ENCODE data around the gene SBNO2. TPM values are rescaled to one million over a fixed set of nuclear protein-coding genes. Genes with fewer than 3 reads are reported as not detected.

The SBNO2 gene
- total and polyA plus RNA-seq, 4 donors = 2.2 to 25.0 (median 15.0) TPM

DNA sequence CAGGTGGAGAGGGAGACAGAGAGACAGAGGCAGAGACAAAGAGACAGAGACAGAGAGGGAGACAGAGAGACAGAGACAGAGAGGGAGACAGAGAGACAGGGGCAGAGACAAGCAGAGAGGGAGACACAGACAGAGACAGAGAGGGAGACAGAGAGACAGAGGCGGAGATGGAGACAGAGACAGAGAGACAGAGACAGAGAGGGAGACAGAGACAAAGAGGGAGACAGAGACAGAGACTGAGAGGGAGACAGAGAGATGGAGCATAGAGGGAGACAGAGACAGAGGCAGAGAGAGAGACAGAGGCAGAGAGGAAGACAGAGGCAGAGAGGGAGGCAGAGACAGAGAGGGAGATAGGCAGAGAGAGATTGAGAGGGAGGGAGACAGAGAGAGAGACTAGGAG is 29.3 kb downstream of the SBNO2 start:
- no peak for DNase-seq (ENCODE audit: low spot score)
- WGBS = 100% methylated on average over 1 of the region's 1 CpG
- H3K27me3 ChIP-seq (ENCODE audit: control insufficient read depth in 4 of 4, insufficient read depth in 4 of 4, low read length in 3 of 4) = no peaks in the 10 kb centered on the region
- peaks cover 4 to 39% (median 17%) of the 10 kb centered on the region in 4 donors for H3K36me3 ChIP-seq (ENCODE audit: control insufficient read depth in 4 of 4, insufficient read depth in 3 of 4, low read depth in 1 of 4, low read length in 3 of 4)
- H3K4me1 ChIP-seq (ENCODE audit: control insufficient read depth in 4 of 4, insufficient read depth in 4 of 4, low read length in 3 of 4) = no peaks in the 10 kb centered on the region
- no peak overlapping the region for H3K4me3 ChIP-seq (ENCODE audit: low read depth in 1 of 3, low read length in 3 of 3)
- TF ChIP-seq, protein P1, sequence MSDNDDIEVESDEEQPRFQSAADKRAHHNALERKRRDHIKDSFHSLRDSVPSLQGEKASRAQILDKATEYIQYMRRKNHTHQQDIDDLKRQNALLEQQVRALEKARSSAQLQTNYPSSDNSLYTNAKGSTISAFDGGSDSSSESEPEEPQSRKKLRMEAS (IDR thresholded peaks at IDR 0.05) = no peak
- TF ChIP-seq FOXA2 (IDR thresholded peaks at IDR 0.05) = no peak
- no peak overlapping the region for H3K9ac ChIP-seq (ENCODE audit: low read depth in 1 of 2, low read length in 2 of 2)
- H3K27ac ChIP-seq (ENCODE audit: low read depth in 1 of 2, low read length in 2 of 2) = no peak overlapping the region
- H3K9me3 ChIP-seq (ENCODE audit: control insufficient read depth in 4 of 4, low read length in 3 of 4) = no peaks in the 10 kb centered on the region

DNA sequence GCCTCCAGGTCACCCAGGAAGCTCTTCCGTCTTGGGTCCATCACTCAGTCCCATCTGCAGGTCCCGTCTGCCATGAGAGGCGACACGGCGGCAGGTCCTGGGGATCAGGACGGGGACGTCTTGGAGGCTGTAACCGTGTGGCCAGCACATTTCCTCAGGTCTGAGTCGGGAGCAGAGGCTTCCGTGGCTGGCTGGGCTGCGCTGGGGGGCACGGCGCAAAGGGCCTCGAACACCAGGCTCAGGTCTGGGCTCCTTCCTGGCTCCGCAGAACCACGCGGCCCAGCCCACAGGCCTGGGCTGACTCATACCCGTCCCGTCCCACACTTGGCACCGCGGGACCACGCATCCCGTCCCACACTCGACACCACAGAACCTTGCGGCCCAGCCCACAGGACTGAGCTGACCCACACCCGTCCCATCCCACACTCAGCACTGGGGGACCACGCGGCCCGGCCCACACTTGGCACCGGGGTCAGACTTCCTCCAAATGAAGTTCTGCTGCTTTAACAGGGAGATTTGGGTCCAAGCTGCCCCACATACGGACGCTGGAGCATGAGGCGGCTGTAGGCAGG is 30.2 kb downstream of the SBNO2 start:
- WGBS = 97% methylated on average over 33 of the region's 33 CpGs
- Histone ChIP-seq H3K27me3 (ENCODE audit: control insufficient read depth in 4 of 4, insufficient read depth in 4 of 4, low read length in 3 of 4) (no peaks in the 10 kb centered on the region), H3K9me3 (ENCODE audit: control insufficient read depth in 4 of 4, low read length in 3 of 4) (no peaks in the 10 kb centered on the region), H3K4me1 (ENCODE audit: control insufficient read depth in 4 of 4, insufficient read depth in 4 of 4, low read length in 3 of 4) (no peaks in the 10 kb centered on the region), H3K36me3 (ENCODE audit: control insufficient read depth in 4 of 4, insufficient read depth in 3 of 4, low read depth in 1 of 4, low read length in 3 of 4) (peaks cover 4 to 40% (median 15%) of the 10 kb centered on the region in 4 donors), H3K9ac (ENCODE audit: low read depth in 1 of 2, low read length in 2 of 2) (no peak overlapping the region), H3K27ac (ENCODE audit: low read depth in 1 of 2, low read length in 2 of 2) (no peak overlapping the region), H3K4me3 (ENCODE audit: low read depth in 1 of 3, low read length in 3 of 3) (no peak overlapping the region)
- DNase-seq (ENCODE audit: low spot score) = no peak
- no peak for TF ChIP-seq FOXA1 (IDR thresholded peaks at IDR 0.05)
- TF ChIP-seq YY1 (IDR thresholded peaks at IDR 0.05) = no peak
- no peak for TF ChIP-seq EGR1 (IDR thresholded peaks at IDR 0.05; ENCODE audit: low read depth in 2 of 2)
- TF ChIP-seq, protein P2, sequence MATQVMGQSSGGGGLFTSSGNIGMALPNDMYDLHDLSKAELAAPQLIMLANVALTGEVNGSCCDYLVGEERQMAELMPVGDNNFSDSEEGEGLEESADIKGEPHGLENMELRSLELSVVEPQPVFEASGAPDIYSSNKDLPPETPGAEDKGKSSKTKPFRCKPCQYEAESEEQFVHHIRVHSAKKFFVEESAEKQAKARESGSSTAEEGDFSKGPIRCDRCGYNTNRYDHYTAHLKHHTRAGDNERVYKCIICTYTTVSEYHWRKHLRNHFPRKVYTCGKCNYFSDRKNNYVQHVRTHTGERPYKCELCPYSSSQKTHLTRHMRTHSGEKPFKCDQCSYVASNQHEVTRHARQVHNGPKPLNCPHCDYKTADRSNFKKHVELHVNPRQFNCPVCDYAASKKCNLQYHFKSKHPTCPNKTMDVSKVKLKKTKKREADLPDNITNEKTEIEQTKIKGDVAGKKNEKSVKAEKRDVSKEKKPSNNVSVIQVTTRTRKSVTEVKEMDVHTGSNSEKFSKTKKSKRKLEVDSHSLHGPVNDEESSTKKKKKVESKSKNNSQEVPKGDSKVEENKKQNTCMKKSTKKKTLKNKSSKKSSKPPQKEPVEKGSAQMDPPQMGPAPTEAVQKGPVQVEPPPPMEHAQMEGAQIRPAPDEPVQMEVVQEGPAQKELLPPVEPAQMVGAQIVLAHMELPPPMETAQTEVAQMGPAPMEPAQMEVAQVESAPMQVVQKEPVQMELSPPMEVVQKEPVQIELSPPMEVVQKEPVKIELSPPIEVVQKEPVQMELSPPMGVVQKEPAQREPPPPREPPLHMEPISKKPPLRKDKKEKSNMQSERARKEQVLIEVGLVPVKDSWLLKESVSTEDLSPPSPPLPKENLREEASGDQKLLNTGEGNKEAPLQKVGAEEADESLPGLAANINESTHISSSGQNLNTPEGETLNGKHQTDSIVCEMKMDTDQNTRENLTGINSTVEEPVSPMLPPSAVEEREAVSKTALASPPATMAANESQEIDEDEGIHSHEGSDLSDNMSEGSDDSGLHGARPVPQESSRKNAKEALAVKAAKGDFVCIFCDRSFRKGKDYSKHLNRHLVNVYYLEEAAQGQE (IDR thresholded peaks at IDR 0.05) = no peak
- TF ChIP-seq HNF4A (conservative IDR thresholded peaks at IDR 0.05) = no peak
- no peak for TF ChIP-seq TAF1 (conservative IDR thresholded peaks at IDR 0.05)
- no peak for TF ChIP-seq RAD21 (IDR thresholded peaks at IDR 0.05)
- TF ChIP-seq FOXA2 (IDR thresholded peaks at IDR 0.05) = no peak
- no peak for TF ChIP-seq RXRA (IDR thresholded peaks at IDR 0.05)
- no peak for TF ChIP-seq HNF4G (IDR thresholded peaks at IDR 0.05)

DNA sequence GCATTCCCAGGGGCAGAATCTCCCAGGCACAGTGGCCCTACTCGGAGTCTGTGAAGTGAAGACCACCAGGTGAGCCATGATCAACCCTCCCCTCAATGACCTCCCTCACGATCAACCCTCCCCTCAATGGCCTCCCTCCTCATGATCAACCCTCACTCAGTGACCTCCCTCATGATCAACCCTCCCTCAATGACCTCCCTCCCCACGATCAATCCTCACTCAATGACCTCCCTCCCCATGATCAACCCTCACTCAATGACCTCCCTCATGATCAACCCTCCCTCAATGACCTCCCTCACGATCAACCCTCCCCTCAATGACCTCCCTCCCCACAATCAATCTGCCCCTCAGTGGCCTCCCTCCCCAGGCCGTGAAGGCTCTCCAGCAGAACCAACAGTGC is 32.1 kb downstream of the SBNO2 start:
- Histone ChIP-seq H3K9ac (ENCODE audit: low read depth in 1 of 2, low read length in 2 of 2) (no peak overlapping the region), H3K4me3 (ENCODE audit: low read depth in 1 of 3, low read length in 3 of 3) (no peak overlapping the region), H3K27me3 (ENCODE audit: control insufficient read depth in 4 of 4, insufficient read depth in 4 of 4, low read length in 3 of 4) (no peaks in the 10 kb centered on the region), H3K4me1 (ENCODE audit: control insufficient read depth in 4 of 4, insufficient read depth in 4 of 4, low read length in 3 of 4) (no peaks in the 10 kb centered on the region), H3K36me3 (ENCODE audit: control insufficient read depth in 4 of 4, insufficient read depth in 3 of 4, low read depth in 1 of 4, low read length in 3 of 4) (peaks cover 4 to 39% (median 14%) of the 10 kb centered on the region in 4 donors), H3K9me3 (ENCODE audit: control insufficient read depth in 4 of 4, low read length in 3 of 4) (no peaks in the 10 kb centered on the region), H3K27ac (ENCODE audit: low read depth in 1 of 2, low read length in 2 of 2) (no peak overlapping the region)
- no peak for TF ChIP-seq FOXA1 (IDR thresholded peaks at IDR 0.05)
- TF ChIP-seq SP1 (IDR thresholded peaks at IDR 0.05) = no peak
- no peak for TF ChIP-seq GABPA (IDR thresholded peaks at IDR 0.05 in 1 of 2, conservative IDR thresholded peaks at IDR 0.05 in 1 of 2)
- TF ChIP-seq EGR1 (IDR thresholded peaks at IDR 0.05; ENCODE audit: low read depth in 2 of 2) = no peak
- no peak for TF ChIP-seq HNF4A (conservative IDR thresholded peaks at IDR 0.05)
- TF ChIP-seq, protein P2 (IDR thresholded peaks at IDR 0.05) = no peak
- TF ChIP-seq RAD21 (IDR thresholded peaks at IDR 0.05) = no peak
- TF ChIP-seq, protein P3, sequence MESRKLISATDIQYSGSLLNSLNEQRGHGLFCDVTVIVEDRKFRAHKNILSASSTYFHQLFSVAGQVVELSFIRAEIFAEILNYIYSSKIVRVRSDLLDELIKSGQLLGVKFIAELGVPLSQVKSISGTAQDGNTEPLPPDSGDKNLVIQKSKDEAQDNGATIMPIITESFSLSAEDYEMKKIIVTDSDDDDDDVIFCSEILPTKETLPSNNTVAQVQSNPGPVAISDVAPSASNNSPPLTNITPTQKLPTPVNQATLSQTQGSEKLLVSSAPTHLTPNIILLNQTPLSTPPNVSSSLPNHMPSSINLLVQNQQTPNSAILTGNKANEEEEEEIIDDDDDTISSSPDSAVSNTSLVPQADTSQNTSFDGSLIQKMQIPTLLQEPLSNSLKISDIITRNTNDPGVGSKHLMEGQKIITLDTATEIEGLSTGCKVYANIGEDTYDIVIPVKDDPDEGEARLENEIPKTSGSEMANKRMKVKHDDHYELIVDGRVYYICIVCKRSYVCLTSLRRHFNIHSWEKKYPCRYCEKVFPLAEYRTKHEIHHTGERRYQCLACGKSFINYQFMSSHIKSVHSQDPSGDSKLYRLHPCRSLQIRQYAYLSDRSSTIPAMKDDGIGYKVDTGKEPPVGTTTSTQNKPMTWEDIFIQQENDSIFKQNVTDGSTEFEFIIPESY (IDR thresholded peaks at IDR 0.05) = no peak
- TF ChIP-seq YY1 (IDR thresholded peaks at IDR 0.05) = no peak
- TF ChIP-seq FOXA2 (IDR thresholded peaks at IDR 0.05) = no peak
- TF ChIP-seq TAF1 (conservative IDR thresholded peaks at IDR 0.05) = no peak
- 89% methylated on average over 5 of the region's 5 CpGs for WGBS
- DNase-seq (ENCODE audit: low spot score) = no peak

Measured in liver (tissue), 9 donors.